Measurements from ENCODE around the gene WDR74.

The WDR74 gene

DNA sequence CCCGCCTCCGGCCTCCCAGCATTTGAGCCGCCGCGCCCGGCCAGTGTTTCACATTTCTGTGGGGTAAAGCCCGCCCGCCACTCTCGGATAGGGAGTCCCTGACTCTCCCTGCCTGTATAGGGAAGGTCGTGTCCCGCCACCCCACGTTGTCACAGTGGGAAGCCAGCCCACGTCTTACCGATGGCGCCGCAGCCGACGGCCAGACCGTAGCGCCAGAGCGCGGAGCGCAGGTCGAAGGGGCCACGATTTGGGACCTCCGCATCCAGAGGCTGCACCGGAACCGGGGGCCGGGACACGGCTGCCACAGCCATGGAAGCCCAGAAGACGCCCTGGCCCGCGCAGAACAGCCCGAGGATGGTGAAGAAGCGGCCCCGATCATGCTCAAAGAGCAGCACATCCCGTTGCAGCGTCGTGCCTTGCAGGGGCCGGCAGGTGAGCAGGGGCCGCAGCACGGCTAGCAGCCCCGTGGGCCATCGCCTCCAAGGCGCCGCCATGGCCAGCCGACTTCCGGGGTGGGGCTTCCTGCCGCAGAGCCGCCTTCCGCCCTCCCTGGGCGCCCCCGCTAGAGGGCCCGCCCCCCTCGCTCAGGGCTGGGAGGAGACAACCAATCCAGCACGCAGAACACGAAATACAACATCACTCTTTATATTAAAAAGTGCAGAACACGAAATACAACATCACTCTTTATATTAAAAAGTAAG, 47.7 kb downstream of the WDR74 start, which contains the start of gene TMEM223:
TSS of gene TMEM223 (minus strand) at position 506 of the 701 bp plus-strand sequence. CDS start at position 494, 12 bp downstream.
- peak; percentile 71 for DNase-seq

DNA sequence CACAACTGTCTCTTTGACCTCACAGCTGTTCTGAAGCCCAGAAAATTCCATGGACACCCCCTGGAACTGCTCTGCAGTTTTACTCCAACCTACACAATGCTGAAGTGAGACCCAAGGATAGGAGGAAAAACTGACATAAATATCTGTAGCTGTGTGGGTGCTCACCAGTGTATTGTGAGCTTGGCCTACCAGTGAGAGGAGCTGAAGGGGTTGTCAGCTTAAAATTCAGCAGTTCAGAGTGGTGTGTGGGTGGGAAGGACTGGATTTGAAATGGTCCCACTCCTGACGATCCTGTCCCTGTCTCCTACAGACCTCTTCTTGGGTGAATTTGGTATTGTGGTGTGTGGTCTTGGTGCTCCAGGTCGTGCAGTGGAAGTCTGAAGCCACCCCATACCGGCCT, 49.8 kb downstream of the WDR74 start:
- no peak for DNase-seq

DNA sequence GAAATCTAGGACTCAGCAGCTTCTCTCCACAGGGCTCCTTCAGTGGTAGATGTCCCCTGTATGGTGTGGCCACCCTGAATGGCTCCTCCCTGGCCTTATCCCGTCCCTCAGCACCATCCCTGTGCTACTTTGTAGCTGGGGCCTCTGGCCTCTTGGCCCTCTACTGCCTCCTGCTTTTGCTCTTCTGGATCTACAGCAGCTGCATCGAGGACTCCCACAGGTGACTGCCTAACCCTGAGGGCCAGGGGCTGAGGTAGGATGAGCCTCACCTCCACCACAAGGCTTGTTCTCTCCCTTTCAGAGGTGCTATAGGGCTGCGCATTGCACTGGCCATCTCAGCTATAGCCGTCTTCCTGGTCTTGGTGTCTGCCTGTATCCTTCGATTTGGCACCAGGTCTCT, 50.4 kb downstream of the WDR74 start:
- DNase-seq = no peak

DNA sequence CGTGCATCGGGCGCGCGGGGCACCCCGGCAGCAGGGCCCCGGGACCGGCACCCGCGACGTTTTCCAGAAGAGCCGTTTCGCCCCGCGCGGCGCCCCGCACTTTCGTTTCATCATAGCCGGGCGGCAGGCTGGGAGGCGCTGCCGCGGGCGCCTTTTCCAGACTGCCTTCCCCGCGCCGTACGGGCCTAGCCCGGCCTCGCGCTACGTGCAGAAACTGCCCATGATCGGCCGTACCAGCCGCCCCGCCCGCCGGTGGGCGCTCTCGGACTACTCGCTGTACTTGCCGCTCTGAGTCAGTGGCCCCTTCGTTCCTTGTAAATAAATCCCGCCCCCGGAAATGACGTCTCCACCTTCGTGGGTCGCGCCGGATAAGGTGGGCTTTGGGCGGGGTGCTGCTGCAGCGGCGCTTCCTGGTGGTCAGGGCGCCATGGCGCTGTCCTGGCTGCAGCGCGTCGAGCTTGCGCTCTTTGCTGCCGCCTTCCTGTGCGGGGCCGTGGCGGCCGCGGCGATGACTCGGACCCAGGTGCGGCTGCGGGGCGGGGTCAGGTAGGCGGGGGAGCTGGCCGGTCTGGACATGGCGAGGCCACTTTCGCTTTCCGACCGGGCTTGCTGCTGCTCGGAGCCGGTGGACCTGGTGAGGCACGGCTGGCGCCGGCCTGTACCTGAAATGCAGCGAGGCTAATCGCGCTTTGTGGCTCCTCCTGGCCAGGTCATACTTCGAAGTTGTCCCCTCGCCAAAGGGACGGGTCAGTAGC, 52.2 kb downstream of the WDR74 start, which contains the start of gene TMEM179B:
TSS of gene TMEM179B (plus strand) at position 398 of the 755 bp plus-strand sequence. CDS start at position 428, 30 bp downstream.
- DNase-seq = peak; percentile 99

DNA sequence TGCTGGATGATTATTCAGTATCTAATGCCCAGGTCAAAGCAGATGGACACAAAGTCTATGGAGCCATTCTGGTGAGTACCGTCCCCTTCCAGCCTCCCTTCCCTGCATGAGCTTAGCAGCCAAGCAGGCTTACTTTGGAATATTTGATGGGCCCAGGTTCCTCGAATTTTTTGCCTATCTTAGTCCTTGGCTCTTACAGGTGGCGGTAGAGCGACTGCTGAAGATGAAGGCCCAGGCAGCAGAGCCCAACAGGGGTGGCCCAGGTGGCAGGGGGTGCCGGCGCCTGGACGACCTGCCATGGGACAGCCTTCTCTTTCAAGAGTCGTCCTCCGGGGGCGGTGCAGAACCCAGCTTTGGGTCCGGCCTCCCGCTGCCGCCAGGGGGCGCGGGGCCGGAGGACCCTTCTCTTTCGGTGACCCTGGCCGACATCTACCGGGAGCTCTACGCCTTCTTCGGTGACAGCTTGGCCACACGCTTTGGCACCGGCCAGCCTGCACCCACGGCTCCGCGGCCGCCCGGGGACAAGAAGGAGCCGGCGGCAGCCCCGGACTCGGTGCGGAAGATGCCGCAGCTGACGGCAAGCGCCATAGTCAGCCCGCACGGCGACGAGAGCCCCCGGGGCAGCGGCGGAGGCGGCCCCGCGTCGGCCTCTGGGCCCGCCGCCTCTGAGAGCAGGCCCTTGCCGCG, 52.9 kb downstream of the WDR74 start:
- peak; percentile 72 for DNase-seq

Data from NCI-H2029 (cell line).